Stomach (tissue), 9 donors: ENCODE data around the gene SLC26A9. TPM values are rescaled to one million over a fixed set of nuclear protein-coding genes. Genes with fewer than 3 reads are reported as not detected.

ENCODE experiments used
- DNase-seq, 2 donors: peaks; one replicate each; pipeline versions ENCODE4 v3.0.0 to v3.0.0-alpha.2; 2013 to 2019
- H3K27ac ChIP-seq, 5 donors: fragments of 200-600 bp in 4 of 5; sonication (generic) in 4 of 5; one replicate each; pipeline ENCODE4 v1.5.1; 2013 to 2019; ENCODE audit warnings: mild to moderate bottlenecking in 1 of 5, moderate library complexity in 1 of 5
- H3K27me3 ChIP-seq, 3 donors: fragments of 200-600 bp; sonication (generic); one replicate each; pipeline ENCODE4 v1.5.1; 2017 to 2019; ENCODE audit warnings: mixed run types in 1 of 3
- H3K36me3 ChIP-seq, 4 donors: fragments of 200-600 bp; sonication (generic); 1 replicate in 3 of 4; 2 replicates in 1 of 4; pipeline ENCODE4 v1.5.1; 2016 to 2019
- H3K4me1 ChIP-seq, 4 donors: fragments of 200-600 bp; sonication (generic); one replicate each; pipeline ENCODE4 v1.5.1; 2016 to 2019
- H3K4me3 ChIP-seq, 4 donors: fragments of 200-600 bp; sonication (generic) in 3 of 4; one replicate each; pipeline ENCODE4 v1.5.1; 2016 to 2019; ENCODE audit warnings: mild to moderate bottlenecking in 1 of 4
- H3K9me3 ChIP-seq, 4 donors: fragments of 200-600 bp; sonication (generic); one replicate each; pipeline ENCODE4 v1.5.1; 2016 to 2019
- EP300 ChIP-seq: sonication (generic); formaldehyde crosslinking; IDR thresholded peaks from one replicate; pipeline ENCODE4 v1.6.1; 2017; ENCODE audit warnings: antibody characterized with exemption
- POLR2A ChIP-seq, 4 donors: fragments of 450-650 bp; IDR thresholded peaks; one replicate each; pipeline ENCODE4 v1.6.1; 2016; ENCODE audit warnings: antibody characterized with exemption in 4 of 4, control low read depth in 2 of 4, mild to moderate bottlenecking in 1 of 4, moderate library complexity in 1 of 4
- POLR2AphosphoS5 ChIP-seq, 3 donors: sonication (generic); formaldehyde crosslinking; IDR thresholded peaks; one replicate each; pipeline ENCODE4 v1.6.1; 2016; ENCODE audit warnings: antibody characterized with exemption in 3 of 3
- WGBS, 5 donors: extraction: QIAGEN DNeasy Blood & Tissue Kit in 3 of 5; methylation state at CpG; one replicate each; pipeline versions ENCODE4 v1.1.5 to v1.1.7; 2013 to 2018; 5-methylcytosine and 5-hydroxymethylcytosine counted together
- intact Hi-C: fragments of 100-400 bp; cut with DNase I; formaldehyde crosslinking; loops from one replicate; pipeline ENCODE4 v1.15.1; 2023; ENCODE audit warnings: low total_unique reads
- polyA plus RNA-seq, 3 donors: library from polyadenylated mRNA; stranded (reverse); fragments of 200-250 nt; gene quantifications; one replicate each; pipeline ENCODE4 v1.2.3, GENCODE V29; 2013
- total RNA-seq, 5 donors: library from RNA; depleted of rRNA; stranded (reverse); fragments of >200 nt; gene quantifications; one replicate each; pipeline versions ENCODE4 v1.1.0 to v1.2.3, GENCODE V29; 2014 to 2016
- TF ChIP-seq, protein P1 (sequence below), 7 experiments: fragments of 450-650 bp in 4 of 7; fragments of 200-600 bp in 3 of 7; sonication (generic) in 3 of 7; IDR thresholded peaks; one replicate each; pipeline ENCODE4 v1.5.1; 2016 to 2019; ENCODE audit warnings: antibody characterized with exemption in 7 of 7, control low read depth in 2 of 7, mild to moderate bottlenecking in 1 of 7
- donor health status: healthy with polysubstance abuse.
- donor health status: Bipolar disorder and iron deficiency.
- donor health status: healthy.

SLC26A9 gene
- total and polyA plus RNA-seq, 8 donors, result 7.9 to 63.0 (median 30.0) TPM; not detected in 1

DNA sequence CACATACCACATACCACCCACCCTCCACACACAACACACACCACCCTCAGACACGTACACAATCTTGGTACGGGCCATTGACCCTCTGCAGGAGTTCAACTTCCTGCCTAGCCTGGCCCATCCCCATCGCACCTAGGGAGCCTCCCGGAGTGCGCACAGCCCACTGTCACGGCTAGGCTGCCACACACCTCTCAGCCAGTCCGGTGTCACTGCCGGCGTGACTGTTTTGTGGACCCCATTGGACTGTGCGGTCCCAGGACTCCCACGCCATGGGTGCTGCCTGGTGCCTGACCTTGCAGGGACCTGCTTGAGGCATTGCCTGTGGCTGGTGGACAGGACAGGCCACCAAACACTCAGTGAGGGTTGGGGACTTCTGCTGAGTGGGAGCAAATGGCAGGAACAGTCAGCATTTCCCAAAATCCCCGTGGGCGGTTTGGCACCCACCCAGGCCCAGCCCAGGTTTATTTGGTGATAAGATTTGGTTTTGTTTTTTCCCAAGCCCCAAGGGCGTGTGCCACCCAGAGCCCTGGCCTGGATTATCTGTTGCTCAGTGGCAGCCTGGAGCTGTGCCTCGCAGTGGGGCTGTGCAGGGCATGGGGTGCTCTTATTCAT, 32.2 kb upstream of the SLC26A9 start:
- TF ChIP-seq EP300 (no peak), POLR2A (IDR thresholded peaks at IDR 0.05) (no peak), POLR2AphosphoS5 (IDR thresholded peaks at IDR 0.05) (peak in 1 of 3 donors; percentile 29)
- intact Hi-C loops, result loop anchor here (5.0 to 10.0 kb wide), 2 partner anchors 58 to 181 kb away; no protein-coding TSS in a partner anchor
- H3K27ac ChIP-seq, result no peak overlapping the region
- H3K4me1 ChIP-seq, result peaks cover 0 to 23% (median 12%) of the 10 kb centered on the region in 4 donors
- 48 to 66% (median 50%) methylated on average over 7 to 15 of the region's 15 CpGs for WGBS, 5 donors
- peak in 1 of 2 donors; percentile 53 for DNase-seq
- no peaks in the 10 kb centered on the region for H3K27me3 ChIP-seq
- peaks cover 0 to 4% (median 0%) of the 10 kb centered on the region in 4 donors for H3K36me3 ChIP-seq
- no peaks in the 10 kb centered on the region for H3K9me3 ChIP-seq
- H3K4me3 ChIP-seq, result no peak overlapping the region

DNA sequence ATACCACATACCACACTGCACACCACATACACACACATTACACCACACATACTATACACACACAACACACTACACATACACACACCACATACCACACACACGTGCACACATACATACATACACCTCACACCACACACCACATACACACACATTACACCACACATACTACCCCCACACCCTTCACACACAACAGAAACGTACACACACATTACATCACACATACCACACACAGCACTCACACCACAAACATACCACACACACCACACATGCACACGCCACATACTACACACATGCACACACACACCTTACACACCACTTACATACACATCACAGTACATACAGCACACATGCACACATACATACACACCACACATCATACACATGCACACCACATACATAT, 31.5 kb upstream of the SLC26A9 start:
- DNase-seq, result no peak
- no peak for TF ChIP-seq EP300
- TF ChIP-seq, protein P1, sequence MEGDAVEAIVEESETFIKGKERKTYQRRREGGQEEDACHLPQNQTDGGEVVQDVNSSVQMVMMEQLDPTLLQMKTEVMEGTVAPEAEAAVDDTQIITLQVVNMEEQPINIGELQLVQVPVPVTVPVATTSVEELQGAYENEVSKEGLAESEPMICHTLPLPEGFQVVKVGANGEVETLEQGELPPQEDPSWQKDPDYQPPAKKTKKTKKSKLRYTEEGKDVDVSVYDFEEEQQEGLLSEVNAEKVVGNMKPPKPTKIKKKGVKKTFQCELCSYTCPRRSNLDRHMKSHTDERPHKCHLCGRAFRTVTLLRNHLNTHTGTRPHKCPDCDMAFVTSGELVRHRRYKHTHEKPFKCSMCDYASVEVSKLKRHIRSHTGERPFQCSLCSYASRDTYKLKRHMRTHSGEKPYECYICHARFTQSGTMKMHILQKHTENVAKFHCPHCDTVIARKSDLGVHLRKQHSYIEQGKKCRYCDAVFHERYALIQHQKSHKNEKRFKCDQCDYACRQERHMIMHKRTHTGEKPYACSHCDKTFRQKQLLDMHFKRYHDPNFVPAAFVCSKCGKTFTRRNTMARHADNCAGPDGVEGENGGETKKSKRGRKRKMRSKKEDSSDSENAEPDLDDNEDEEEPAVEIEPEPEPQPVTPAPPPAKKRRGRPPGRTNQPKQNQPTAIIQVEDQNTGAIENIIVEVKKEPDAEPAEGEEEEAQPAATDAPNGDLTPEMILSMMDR (IDR thresholded peaks at IDR 0.05), result no peak
- no peak for TF ChIP-seq POLR2A (IDR thresholded peaks at IDR 0.05)
- TF ChIP-seq POLR2AphosphoS5 (IDR thresholded peaks at IDR 0.05), result no peak
- Histone ChIP-seq H3K36me3 (peaks cover 0 to 4% (median 0%) of the 10 kb centered on the region in 4 donors), H3K27ac (no peak overlapping the region), H3K9me3 (no peaks in the 10 kb centered on the region), H3K4me3 (no peak overlapping the region), H3K27me3 (no peaks in the 10 kb centered on the region), H3K4me1 (peaks cover 0 to 23% (median 12%) of the 10 kb centered on the region in 4 donors)
- WGBS, 5 donors, result 79 to 86% (median 81%) methylated on average over 3 of the region's 3 CpGs
- intact Hi-C loops, result loop anchor here (5.0 to 10.0 kb wide), 2 partner anchors 57 to 180 kb away; no protein-coding TSS in a partner anchor

DNA sequence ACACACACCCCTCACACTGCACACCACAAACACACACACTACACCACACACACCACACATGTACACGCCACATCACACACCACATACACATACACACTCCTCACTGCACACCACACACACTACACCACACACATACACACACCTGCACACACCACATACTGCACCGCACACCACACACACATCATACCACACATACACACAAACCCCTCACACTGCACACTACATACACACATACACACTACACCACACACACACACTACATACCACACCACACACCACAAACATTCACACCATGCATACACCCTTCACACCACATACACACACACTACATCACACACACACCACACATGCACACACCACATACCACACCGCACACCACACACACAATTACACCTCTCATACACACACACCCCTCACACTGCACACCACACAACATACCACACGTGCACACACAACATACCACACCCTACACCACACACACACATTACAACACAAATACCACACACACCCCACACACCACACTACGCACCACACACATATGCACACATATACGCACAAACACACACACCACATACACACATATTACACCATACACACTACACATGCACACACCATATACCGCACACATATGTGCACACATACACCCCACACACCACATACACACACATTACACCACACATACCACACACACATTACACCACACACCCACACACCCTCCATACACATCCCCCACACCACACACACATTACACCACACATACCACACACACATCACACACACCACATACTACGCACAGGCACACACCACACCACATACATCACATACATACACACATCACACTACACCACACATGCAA, 30.3 kb upstream of the SLC26A9 start:
- intact Hi-C loops, result loop anchor here (10.0 kb wide), 1 partner anchor 179 kb away; no protein-coding TSS in a partner anchor

DNA sequence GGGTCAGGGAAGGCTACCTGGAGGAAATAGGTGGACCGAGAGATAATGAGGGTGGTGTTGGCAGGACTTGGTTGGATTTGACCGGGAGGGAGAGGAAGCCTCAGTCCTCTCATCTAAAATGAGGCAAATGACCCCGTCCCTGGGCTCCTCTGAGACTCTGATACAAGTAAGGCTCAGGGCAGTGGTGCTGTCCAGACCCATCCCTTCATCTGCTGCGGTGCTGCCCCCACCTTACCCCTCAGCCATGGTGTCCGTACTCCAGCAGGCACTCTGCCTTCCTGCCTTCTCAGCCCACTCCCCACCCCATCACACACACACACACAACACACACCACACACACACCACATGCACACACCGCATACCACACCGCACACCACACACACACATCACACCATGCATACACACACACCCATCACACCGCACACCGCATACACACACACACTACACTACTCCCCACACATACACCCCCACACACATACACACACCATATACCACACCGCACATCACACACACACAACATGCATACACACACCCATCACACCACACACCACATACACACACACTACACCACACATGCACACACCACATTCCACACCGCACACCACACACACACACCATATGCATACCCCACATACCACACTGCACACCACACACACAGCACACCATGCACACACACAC, 29.4 kb upstream of the SLC26A9 start:
- WGBS, 5 donors, result 72 to 84% (median 80%) methylated on average over 11 of the region's 11 CpGs
- no peaks in the 10 kb centered on the region for H3K27me3 ChIP-seq
- no peaks in the 10 kb centered on the region for H3K36me3 ChIP-seq
- TF ChIP-seq, protein P1 (IDR thresholded peaks at IDR 0.05), result no peak
- H3K27ac ChIP-seq, result no peak overlapping the region
- intact Hi-C loops, result loop anchor here (10.0 kb wide), 1 partner anchor 178 kb away; no protein-coding TSS in a partner anchor
- no peaks in the 10 kb centered on the region for H3K9me3 ChIP-seq
- H3K4me3 ChIP-seq, result no peak overlapping the region
- H3K4me1 ChIP-seq, result peaks cover 0 to 27% (median 12%) of the 10 kb centered on the region in 4 donors
- DNase-seq, result no peak

More for the DNA sequence above, 30.3 kb upstream of the SLC26A9 start:
- peaks cover 0 to 2% (median 0%) of the 10 kb centered on the region in 4 donors for H3K36me3 ChIP-seq
- H3K4me1 ChIP-seq, result peaks cover 0 to 23% (median 12%) of the 10 kb centered on the region in 4 donors
- no peaks in the 10 kb centered on the region for H3K27me3 ChIP-seq
- no peak overlapping the region for H3K4me3 ChIP-seq
- TF ChIP-seq POLR2AphosphoS5 (IDR thresholded peaks at IDR 0.05) (no peak), EP300 (no peak), POLR2A (IDR thresholded peaks at IDR 0.05) (no peak)
- TF ChIP-seq, protein P1 (IDR thresholded peaks at IDR 0.05), result no peak
- H3K9me3 ChIP-seq, result no peaks in the 10 kb centered on the region
- 93 to 97% (median 95%) methylated on average over 8 of the region's 8 CpGs for WGBS, 5 donors
- no peak for DNase-seq
- no peak overlapping the region for H3K27ac ChIP-seq
